ACC112 (cell line): Measurements from ENCODE around the gene GCA.

Experiments
- H2AFZ ChIP-seq: fragments of 200-600 bp; sonication (generic); one replicate; pipeline ENCODE4 v1.6.0; 2017; ENCODE audit warnings: antibody characterized with exemption, low read length; ENCODE audit not compliant: unreplicated experiment
- H3K27ac ChIP-seq: fragments of 200-600 bp; sonication (generic); 2 replicates; pipeline ENCODE4 v1.5.1; 2014; ENCODE audit warnings: low read depth, mild to moderate bottlenecking, antibody characterized with exemption, low read length, moderate library complexity
- H3K27me3 ChIP-seq: fragments of 200-600 bp; sonication (generic); 2 replicates; pipeline ENCODE4 v1.6.1; 2014; ENCODE audit warnings: mild to moderate bottlenecking, antibody characterized with exemption, low read length, moderate library complexity, mixed read lengths; ENCODE audit not compliant: insufficient read depth
- H3K36me3 ChIP-seq: fragments of 200-600 bp; sonication (generic); 2 replicates; pipeline ENCODE4 v1.6.1; 2016; ENCODE audit warnings: mild to moderate bottlenecking, antibody characterized with exemption, low read length, moderate library complexity, mixed read lengths; ENCODE audit not compliant: insufficient read depth
- H3K4me1 ChIP-seq: fragments of 200-600 bp; sonication (generic); one replicate; pipeline ENCODE4 v1.6.1; 2016; ENCODE audit warnings: low read length, mixed read lengths; ENCODE audit not compliant: insufficient read depth, unreplicated experiment, control insufficient read depth
- H3K4me3 ChIP-seq: fragments of 200-600 bp; sonication (generic); 2 replicates; pipeline ENCODE4 v1.5.1; 2014; ENCODE audit warnings: mild to moderate bottlenecking, low read depth, low read length
- H3K79me2 ChIP-seq: fragments of 200-600 bp; sonication (generic); one replicate; pipeline ENCODE4 v1.6.0; 2016; ENCODE audit warnings: low read length; ENCODE audit not compliant: control insufficient read depth, unreplicated experiment, insufficient read depth

Gene GCA, protein sequence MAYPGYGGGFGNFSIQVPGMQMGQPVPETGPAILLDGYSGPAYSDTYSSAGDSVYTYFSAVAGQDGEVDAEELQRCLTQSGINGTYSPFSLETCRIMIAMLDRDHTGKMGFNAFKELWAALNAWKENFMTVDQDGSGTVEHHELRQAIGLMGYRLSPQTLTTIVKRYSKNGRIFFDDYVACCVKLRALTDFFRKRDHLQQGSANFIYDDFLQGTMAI

DNA sequence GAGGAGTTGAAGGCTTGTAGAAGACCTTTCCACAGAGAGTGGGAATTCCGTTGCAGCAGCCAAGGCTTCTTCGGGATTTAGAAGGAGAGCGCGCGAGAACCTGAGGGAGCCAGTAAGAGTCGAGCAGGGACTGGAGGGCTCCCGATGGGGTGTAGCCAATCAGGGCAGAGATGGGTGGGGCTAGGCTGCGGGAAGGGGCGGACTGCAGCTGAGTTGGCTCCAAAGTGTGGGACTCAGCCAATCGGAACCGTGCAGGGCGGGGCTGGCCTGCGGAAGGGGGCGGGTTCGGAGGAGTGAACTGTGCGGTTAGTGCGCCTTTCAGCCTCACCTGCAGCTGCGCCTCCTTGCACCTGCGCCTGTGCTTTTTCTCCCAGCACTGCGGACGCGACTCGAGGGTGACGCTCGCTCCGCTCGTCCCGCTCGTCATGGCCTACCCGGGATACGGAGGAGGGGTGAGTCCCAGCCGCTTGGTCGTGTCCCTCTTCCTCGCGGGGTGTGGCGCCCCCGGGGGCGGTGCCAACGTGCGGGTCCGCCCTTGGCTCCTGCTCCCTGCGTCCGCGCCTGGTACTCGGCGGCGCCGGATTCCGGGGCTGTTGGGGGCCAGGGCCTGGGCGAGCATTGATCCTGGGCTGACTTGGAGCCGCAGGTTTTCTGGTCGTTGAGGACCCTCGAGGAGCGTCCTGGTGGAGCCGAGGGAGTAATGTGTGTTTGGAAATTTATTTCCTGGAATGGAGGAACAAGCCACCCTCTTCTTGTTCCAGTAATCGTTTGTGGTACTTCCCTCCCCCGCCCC lies at the start of gene GCA:
Gene GCA (plus strand): TSS at position 309 of the 793 bp plus-strand sequence. CDS start 117 bp downstream, at position 426.
- no peak within 1 kb of the TSS for H3K27ac ChIP-seq
- no peaks in the 10 kb centered on the region for H3K79me2 ChIP-seq
- H2AFZ ChIP-seq = peak within 1 kb of the TSS; percentile 94

DNA sequence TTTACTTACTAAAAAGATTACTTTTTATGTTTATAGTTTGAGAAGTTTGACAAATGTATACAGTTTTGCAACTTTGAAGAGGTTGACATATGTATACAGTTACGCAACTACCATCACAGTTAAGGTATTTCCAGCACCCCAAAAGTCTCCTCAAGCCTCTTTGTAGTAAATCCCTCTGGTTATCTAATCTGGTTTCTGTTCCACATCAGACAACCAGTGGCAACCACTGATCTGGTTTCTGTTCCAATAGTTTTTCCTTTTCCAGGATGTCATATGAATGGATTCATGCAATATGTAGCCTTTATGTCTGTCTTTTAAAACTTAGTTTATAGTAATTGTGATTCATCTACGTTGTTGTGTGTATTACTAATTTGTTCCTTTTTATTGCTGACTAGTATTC lies 48.9 kb upstream of the GCA start:
- Histone ChIP-seq H2AFZ (no peak overlapping the region), H3K36me3 (peaks cover 7% of the 10 kb centered on the region), H3K27me3 (no peaks in the 10 kb centered on the region), H3K27ac (no peak overlapping the region), H3K4me3 (no peak overlapping the region), H3K79me2 (no peaks in the 10 kb centered on the region), H3K4me1 (peaks cover 17% of the 10 kb centered on the region)

More for the DNA sequence above, at the start of gene GCA:
- Histone ChIP-seq H3K36me3 (peaks cover 3% of the 10 kb centered on the region; the same call in 1 of the 2 replicates), H3K4me1 (peaks cover 4% of the 10 kb centered on the region), H3K4me3 (peak within 1 kb of the TSS; percentile 85), H3K27me3 (no peaks in the 10 kb centered on the region)

DNA sequence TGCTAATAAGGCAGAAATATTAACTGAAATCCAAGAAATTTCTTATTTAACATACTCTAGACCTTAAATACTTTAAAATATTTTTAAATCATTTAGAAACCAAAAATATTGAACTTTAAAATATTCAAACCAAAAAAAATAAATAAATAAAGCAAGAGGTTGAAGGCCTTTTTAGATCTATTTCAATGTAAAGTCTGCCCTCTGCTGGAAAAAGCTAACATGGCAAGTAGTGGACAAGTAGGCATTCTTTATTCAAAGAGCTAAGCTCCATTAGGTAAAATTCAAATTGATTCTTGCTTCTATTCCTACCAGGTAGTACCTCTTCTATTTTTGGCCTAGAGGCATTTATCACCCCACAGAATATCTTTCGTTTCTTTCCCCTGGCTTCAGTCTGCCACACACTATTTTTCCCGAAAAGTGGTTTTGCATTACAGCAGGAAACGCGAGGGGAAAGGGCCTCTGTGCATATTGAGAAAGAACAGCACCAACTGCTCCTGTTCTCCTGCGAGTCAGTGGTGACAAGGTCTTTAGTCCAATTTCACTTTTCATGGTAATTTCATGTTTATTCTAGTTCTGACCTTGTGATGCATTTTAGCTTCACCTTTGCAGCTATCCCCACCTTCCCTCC lies 45.9 kb upstream of the GCA start:
- Histone ChIP-seq H2AFZ (no peak overlapping the region), H3K4me1 (peaks cover 28% of the 10 kb centered on the region), H3K27me3 (no peaks in the 10 kb centered on the region), H3K79me2 (no peaks in the 10 kb centered on the region), H3K4me3 (no peak overlapping the region), H3K36me3 (no peaks in the 10 kb centered on the region; the same call in 1 of the 2 replicates), H3K27ac (no peak overlapping the region)

DNA sequence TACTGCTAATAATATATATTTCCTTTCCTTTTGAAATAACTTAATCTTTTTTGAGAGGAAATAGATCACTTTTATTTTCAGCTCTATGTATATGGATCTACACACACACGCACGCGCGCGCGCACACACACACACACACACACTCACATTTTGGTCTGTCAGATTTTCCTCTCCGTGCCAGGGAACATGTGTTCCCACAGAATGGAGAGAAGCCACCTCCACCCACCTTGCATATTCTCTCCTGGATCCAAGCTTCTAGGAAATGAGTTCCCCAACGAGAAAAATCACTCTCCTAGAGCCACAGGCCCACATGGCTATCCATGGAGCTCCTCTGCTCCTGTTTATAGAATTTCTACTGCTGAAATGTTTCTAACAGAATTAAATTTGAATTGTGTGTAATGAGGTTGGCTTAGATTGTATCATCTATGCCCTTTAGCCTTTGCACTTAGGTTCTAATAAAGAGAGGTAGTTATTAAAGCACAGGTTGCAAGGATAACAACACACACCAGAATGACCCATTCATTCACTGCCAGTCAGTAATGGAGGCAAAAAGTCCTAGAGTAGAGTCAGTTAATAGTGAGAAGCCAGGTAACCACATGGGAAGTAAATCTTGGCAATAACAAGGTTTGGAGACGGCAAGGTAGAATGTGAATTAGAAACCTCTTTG lies 45.1 kb upstream of the GCA start:
- Histone ChIP-seq H2AFZ (no peak overlapping the region), H3K27me3 (no peaks in the 10 kb centered on the region), H3K4me1 (peaks cover 20% of the 10 kb centered on the region), H3K36me3 (no peaks in the 10 kb centered on the region; the same call in 1 of the 2 replicates), H3K27ac (no peak overlapping the region), H3K79me2 (no peaks in the 10 kb centered on the region), H3K4me3 (no peak overlapping the region)

DNA sequence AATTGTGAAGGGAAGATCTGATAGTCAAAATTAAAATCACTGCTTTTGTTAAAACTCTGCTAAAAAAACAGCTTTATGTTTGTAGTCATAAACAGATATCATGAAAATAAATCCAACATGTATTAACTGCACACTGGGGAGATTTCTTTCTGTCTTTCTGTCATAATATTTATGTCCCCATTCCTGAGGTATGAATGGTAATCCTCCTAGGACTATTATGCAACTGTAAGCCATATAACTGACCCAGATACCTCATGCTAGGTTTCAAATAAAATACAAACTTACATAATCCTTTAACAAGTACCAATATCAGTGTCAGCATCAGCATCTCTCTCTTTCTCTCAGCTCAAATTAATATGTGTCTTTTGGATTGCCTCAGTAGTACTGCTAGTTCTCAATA lies 43.7 kb upstream of the GCA start:
- no peak overlapping the region for H3K4me3 ChIP-seq
- peaks cover 13% of the 10 kb centered on the region for H3K4me1 ChIP-seq
- no peaks in the 10 kb centered on the region; the same call in 1 of the 2 replicates for H3K36me3 ChIP-seq
- H3K27me3 ChIP-seq = no peaks in the 10 kb centered on the region
- no peak overlapping the region for H3K27ac ChIP-seq
- no peaks in the 10 kb centered on the region for H3K79me2 ChIP-seq
- H2AFZ ChIP-seq = no peak overlapping the region

DNA sequence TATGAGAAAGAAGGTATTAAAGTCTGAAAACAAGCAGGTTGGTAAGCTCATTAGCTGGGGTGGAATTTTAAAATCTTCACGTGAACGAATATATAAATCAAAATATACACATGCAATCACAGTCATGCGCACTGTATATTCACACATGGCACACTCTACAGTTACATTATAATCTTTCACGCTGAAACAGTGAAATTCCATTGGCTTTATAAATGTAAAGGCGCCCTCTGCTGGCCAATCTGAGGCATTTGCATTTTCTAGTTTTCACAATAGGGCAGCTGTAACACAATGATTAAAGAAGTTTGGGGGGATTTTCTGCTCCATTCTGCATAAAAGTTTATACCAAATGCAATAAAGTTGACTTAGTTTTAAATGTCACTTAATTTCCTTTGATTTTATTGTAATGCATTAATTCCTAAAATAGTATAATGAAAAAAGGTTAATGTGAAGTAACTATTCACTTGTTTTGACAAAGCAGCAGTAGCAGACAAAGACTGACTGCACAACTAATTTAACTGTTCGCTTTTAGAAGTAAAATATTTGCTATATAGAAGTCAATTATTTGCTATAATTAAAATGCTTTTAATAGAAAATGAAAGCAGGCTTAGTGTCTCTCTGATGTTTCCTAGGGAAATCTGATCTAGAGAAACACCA lies 42.7 kb upstream of the GCA start:
- Histone ChIP-seq H2AFZ (no peak overlapping the region), H3K27me3 (no peaks in the 10 kb centered on the region)

DNA sequence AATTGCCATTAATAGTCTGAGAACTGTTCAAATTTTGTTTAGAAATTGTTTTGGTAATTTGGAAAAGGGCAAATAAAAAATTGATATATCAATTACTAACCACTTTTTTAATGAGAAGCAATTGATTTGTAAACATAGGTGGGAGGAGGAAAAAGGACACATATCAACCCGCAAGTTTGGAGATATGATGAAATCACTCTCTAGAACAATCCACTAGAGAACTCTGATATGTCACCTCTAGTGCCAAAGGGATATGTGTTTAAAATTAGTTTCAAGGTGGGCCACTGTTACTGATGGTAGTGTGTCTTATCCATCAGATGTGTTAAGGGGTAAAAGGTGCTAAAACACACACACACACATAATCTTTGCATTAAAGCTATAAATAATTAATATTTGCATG lies 42.1 kb upstream of the GCA start:
- Histone ChIP-seq H2AFZ (no peak overlapping the region), H3K79me2 (no peaks in the 10 kb centered on the region), H3K4me3 (no peak overlapping the region), H3K4me1 (peaks cover 13% of the 10 kb centered on the region), H3K27ac (no peak overlapping the region), H3K27me3 (no peaks in the 10 kb centered on the region), H3K36me3 (peaks cover 10% of the 10 kb centered on the region)

More for the DNA sequence above, 42.7 kb upstream of the GCA start:
- peaks cover 7% of the 10 kb centered on the region; the same call in 1 of the 2 replicates for H3K36me3 ChIP-seq
- H3K4me1 ChIP-seq = peaks cover 13% of the 10 kb centered on the region
- no peak overlapping the region for H3K4me3 ChIP-seq
- H3K27ac ChIP-seq = no peak overlapping the region
- H3K79me2 ChIP-seq = no peaks in the 10 kb centered on the region

DNA sequence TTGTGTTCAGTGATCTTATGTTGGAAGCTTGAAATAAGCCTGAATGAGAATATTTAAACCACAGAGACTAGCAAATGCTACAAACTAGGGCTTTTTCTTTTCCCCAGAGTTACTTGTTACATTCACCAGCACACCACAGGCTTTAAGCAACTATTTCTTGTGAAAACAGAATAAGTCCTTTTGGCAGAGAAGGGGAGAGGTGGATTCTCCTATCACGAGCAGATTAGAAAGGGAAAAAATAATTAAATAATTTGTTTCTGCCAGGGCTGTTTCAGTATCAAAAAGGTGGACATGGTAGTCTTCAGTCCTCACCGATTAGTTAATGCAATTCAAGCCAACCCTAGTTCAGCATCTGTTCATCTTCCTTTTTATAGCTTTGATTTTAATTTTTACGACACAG lies 38.0 kb upstream of the GCA start:
- Histone ChIP-seq H3K4me3 (no peak overlapping the region), H3K36me3 (peaks cover 38% of the 10 kb centered on the region), H3K27ac (no peak overlapping the region), H3K27me3 (no peaks in the 10 kb centered on the region), H3K4me1 (peaks cover 2% of the 10 kb centered on the region), H2AFZ (no peak overlapping the region), H3K79me2 (no peaks in the 10 kb centered on the region)

DNA sequence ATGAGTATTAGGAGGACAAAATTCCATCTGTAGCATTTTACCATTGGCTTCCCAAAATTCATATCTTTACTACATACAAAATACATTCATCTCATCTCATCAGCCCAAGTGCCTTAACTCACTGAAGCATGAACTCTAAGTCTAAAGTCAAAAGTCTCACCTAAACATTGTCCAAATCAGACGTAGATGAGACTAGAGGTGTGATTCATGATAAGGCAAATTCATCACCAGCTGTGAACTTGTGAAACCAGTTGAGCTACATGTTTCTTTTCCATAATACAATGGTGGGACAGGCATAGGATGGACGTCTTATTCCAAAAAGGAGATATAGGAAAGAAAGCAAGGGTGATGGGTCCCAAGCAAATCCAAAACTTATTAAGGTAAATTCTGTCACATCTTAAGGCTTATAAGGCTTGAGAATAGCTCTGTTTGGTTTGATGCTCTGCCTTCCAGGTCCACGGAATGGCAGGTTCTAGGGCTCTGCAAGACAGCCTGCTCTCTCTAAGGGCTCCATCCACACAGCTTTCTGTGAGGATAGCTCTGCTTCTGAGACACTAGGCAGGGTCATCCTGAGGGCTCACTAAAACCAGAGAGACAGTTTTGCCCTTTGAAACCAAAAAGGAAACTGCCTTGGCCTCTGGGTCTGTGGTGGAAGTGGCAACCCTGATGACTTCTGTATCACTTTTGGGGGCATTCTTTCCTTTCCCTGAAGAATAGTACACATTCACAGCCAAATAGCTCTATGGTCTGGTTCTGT lies 35.0 kb upstream of the GCA start:
- Histone ChIP-seq H3K27me3 (no peaks in the 10 kb centered on the region), H2AFZ (no peak overlapping the region), H3K79me2 (peaks cover 16% of the 10 kb centered on the region)

More for the DNA sequence above, 35.0 kb upstream of the GCA start:
- H3K4me1 ChIP-seq = peaks cover 5% of the 10 kb centered on the region
- H3K4me3 ChIP-seq = no peak overlapping the region
- H3K36me3 ChIP-seq = peaks cover 42% of the 10 kb centered on the region
- no peak overlapping the region for H3K27ac ChIP-seq
